Progenitor cell of endocrine pancreas (in vitro differentiated cells): ENCODE data around the gene MTG1. TPM values are rescaled to one million over a fixed set of nuclear protein-coding genes. Genes with fewer than 3 reads are reported as not detected.

Experiments
- DNase-seq: peaks from one replicate; pipeline ENCODE4 v3.0.0; 2021; ENCODE audit warnings: low spot score; ENCODE audit not compliant: unreplicated experiment
- H3K27ac Mint-ChIP-seq: 2 replicates; pipeline ENCODE4 v1.8.0; 2021; ENCODE audit warnings: mild to moderate bottlenecking, moderate library complexity, mixed read lengths
- H3K27me3 Mint-ChIP-seq: 2 replicates; pipeline ENCODE4 v1.8.0; 2021; ENCODE audit warnings: mixed read lengths
- H3K36me3 Mint-ChIP-seq: 2 replicates; pipeline ENCODE4 v1.8.0; 2022; ENCODE audit warnings: mixed read lengths; ENCODE audit not compliant: insufficient read depth
- H3K4me1 Mint-ChIP-seq: 2 replicates; pipeline ENCODE4 v1.8.0; 2021; ENCODE audit warnings: low read depth, mixed read lengths
- H3K4me3 Mint-ChIP-seq: 2 replicates; pipeline ENCODE4 v1.8.0; 2021; ENCODE audit warnings: low read depth, mild to moderate bottlenecking, moderate library complexity, mixed read lengths
- H3K9me3 Mint-ChIP-seq: 2 replicates; pipeline ENCODE4 v1.8.0; 2021; ENCODE audit warnings: low read depth, mixed read lengths
- CTCF ChIP-seq: fragments of 200-600 bp; sonication (generic); IDR thresholded peaks from one replicate; pipeline ENCODE4 v1.5.0; 2021; ENCODE audit warnings: antibody characterized with exemption, mild to moderate bottlenecking; ENCODE audit not compliant: unreplicated experiment
- total RNA-seq: library from RNA; stranded (reverse); gene quantifications from 2 replicates; pipeline ENCODE4 v1.2.1, GENCODE V29; 2021

The MTG1 gene
- total RNA-seq, 1 donor from 2014 or later: 137 TPM

- DNase-seq: no peak
- no peaks in the 10 kb centered on the region for H3K9me3 Mint-ChIP-seq
- H3K4me3 Mint-ChIP-seq: peak overlapping the region; percentile 71
- no peak for TF ChIP-seq CTCF
- no peaks in the 10 kb centered on the region for H3K36me3 Mint-ChIP-seq
- H3K27me3 Mint-ChIP-seq: peaks cover 33% of the 10 kb centered on the region
- H3K27ac Mint-ChIP-seq: no peak overlapping the region
- peaks cover 4% of the 10 kb centered on the region for H3K4me1 Mint-ChIP-seq
Measured at GRCh38 chr10:133378251-133379096, 15.5 kb upstream of the MTG1 start.

GRCh38 chr10:133379152-133379800 lies 14.7 kb upstream of the MTG1 start, which contains the start of gene PAOX:
Gene PAOX (plus strand): TSS chr10:133379262. CDS start chr10:133379317, 55 bp downstream.
- peak within 1 kb of the TSS; percentile 71 for H3K4me3 Mint-ChIP-seq
- H3K9me3 Mint-ChIP-seq: no peaks in the 10 kb centered on the region
- peaks cover 1% of the 10 kb centered on the region for H3K4me1 Mint-ChIP-seq
- no peaks in the 10 kb centered on the region for H3K36me3 Mint-ChIP-seq
- peaks cover 29% of the 10 kb centered on the region for H3K27me3 Mint-ChIP-seq
- H3K27ac Mint-ChIP-seq: no peak within 1 kb of the TSS
- peak; percentile 56 for DNase-seq
- no peak for TF ChIP-seq CTCF

- no peak for DNase-seq
- TF ChIP-seq CTCF: no peak
- no peaks in the 10 kb centered on the region for H3K9me3 Mint-ChIP-seq
- H3K36me3 Mint-ChIP-seq: peaks cover 3% of the 10 kb centered on the region
- peaks cover 23% of the 10 kb centered on the region for H3K27me3 Mint-ChIP-seq
- no peak overlapping the region for H3K27ac Mint-ChIP-seq
- H3K4me1 Mint-ChIP-seq: peaks cover 1% of the 10 kb centered on the region
- peak overlapping the region; percentile 65 for H3K4me3 Mint-ChIP-seq
Measured at GRCh38 chr10:133379801-133380666, 13.9 kb upstream of the MTG1 start.

- Mint-ChIP-seq H3K27ac (no peak overlapping the region), H3K9me3 (no peaks in the 10 kb centered on the region), H3K4me3 (no peak overlapping the region), H3K36me3 (peaks cover 3% of the 10 kb centered on the region), H3K4me1 (peaks cover 1% of the 10 kb centered on the region), H3K27me3 (peaks cover 14% of the 10 kb centered on the region)
- DNase-seq: no peak
- TF ChIP-seq CTCF: no peak
Measured at GRCh38 chr10:133381036-133381435, 12.9 kb upstream of the MTG1 start.

GRCh38 chr10:133383551-133383950 lies 10.4 kb upstream of the MTG1 start:
- H3K4me3 Mint-ChIP-seq: no peak overlapping the region
- no peak for TF ChIP-seq CTCF
- DNase-seq: no peak
- H3K27ac Mint-ChIP-seq: no peak overlapping the region
- no peaks in the 10 kb centered on the region for H3K9me3 Mint-ChIP-seq
- H3K27me3 Mint-ChIP-seq: no peaks in the 10 kb centered on the region
- no peaks in the 10 kb centered on the region for H3K4me1 Mint-ChIP-seq
- H3K36me3 Mint-ChIP-seq: peaks cover 4% of the 10 kb centered on the region
